Esophagus muscularis mucosa (tissue), 4 donors: Measurements from ENCODE around the gene TSHZ3.

Experiments
- CTCF ChIP-seq, 3 experiments: fragments of 200-600 bp in 2 of 3; fragments of 450-650 bp in 1 of 3; sonication (generic) in 2 of 3; IDR thresholded peaks; one replicate each; pipeline ENCODE4 v1.5.1; 2017 to 2019; ENCODE audit warnings: antibody characterized with exemption in 3 of 3, mild to moderate bottlenecking in 2 of 3, moderate library complexity in 1 of 3
- EP300 ChIP-seq: sonication (generic); formaldehyde crosslinking; IDR thresholded peaks from one replicate; pipeline ENCODE4 v1.6.1; 2017; ENCODE audit warnings: antibody characterized with exemption
- POLR2A ChIP-seq: fragments of 450-650 bp; IDR thresholded peaks from one replicate; pipeline ENCODE4 v1.6.1; 2017; ENCODE audit warnings: antibody characterized with exemption, moderate library complexity, mild to moderate bottlenecking, low read depth
- POLR2AphosphoS5 ChIP-seq, 2 donors: sonication (generic); formaldehyde crosslinking; IDR thresholded peaks; one replicate each; pipeline ENCODE4 v1.6.1; 2017; ENCODE audit warnings: antibody characterized with exemption in 2 of 2

GRCh38 chr19:31370216-31370615, 21.0 kb upstream of the TSHZ3 start:
- TF ChIP-seq CTCF (IDR thresholded peaks at IDR 0.05) (no peak), EP300 (no peak), POLR2A (no peak), POLR2AphosphoS5 (IDR thresholded peaks at IDR 0.05) (no peak)
